Liver (tissue), 3 donors: ENCODE data around the gene BORCS8.

Source experiments
- ATF3 ChIP-seq: IDR thresholded peaks from 2 replicates; pipeline ENCODE4 v1.6.1; 2016; ENCODE audit warnings: antibody characterized with exemption
- CTCF ChIP-seq: fragments of 150-350 bp; IDR thresholded peaks from 2 replicates; pipeline ENCODE4 v1.5.1; 2017; ENCODE audit warnings: improper control_type of control experiment, low read depth, low read length; ENCODE audit not compliant: missing input control
- EGR1 ChIP-seq, 2 donors: IDR thresholded peaks; 2 replicates each; pipeline ENCODE4 v1.6.1; 2016 to 2018; ENCODE audit warnings: antibody characterized with exemption in 2 of 2, low read depth in 2 of 2
- MAX ChIP-seq: IDR thresholded peaks from 2 replicates; pipeline ENCODE4 v1.6.1; 2016; ENCODE audit warnings: antibody characterized with exemption
- RAD21 ChIP-seq, 2 donors: IDR thresholded peaks; 2 replicates each; pipeline ENCODE4 v1.6.1; 2016; ENCODE audit warnings: antibody characterized with exemption in 2 of 2, mild to moderate bottlenecking in 2 of 2
- SP1 ChIP-seq: IDR thresholded peaks from 2 replicates; pipeline ENCODE4 v1.6.1; 2018; ENCODE audit warnings: antibody characterized with exemption, mild to moderate bottlenecking
- TAF1 ChIP-seq: conservative IDR thresholded peaks from 2 replicates; pipeline ENCODE4 v1.6.1; 2016; ENCODE audit warnings: antibody characterized with exemption, mild to moderate bottlenecking
- ZBTB33 ChIP-seq: IDR thresholded peaks from 2 replicates; pipeline ENCODE4 v1.6.1; 2016; ENCODE audit warnings: antibody characterized with exemption
- donor health status: healthy.
- donor health status: healthy.

GRCh38 chr19:19170873-19171672 is 20.9 kb downstream of the BORCS8 start:
- TF ChIP-seq CTCF (no peak), TAF1 (no peak), RAD21 (IDR thresholded peaks at IDR 0.05) (no peak), MAX (no peak), SP1 (no peak), ATF3 (no peak), EGR1 (IDR thresholded peaks at IDR 0.05; ENCODE audit: low read depth in 2 of 2) (no peak), ZBTB33 (no peak)
